GM12878 (cell line): ENCODE results near the gene ANKRD13C. TPM values are rescaled to one million over a fixed set of nuclear protein-coding genes. Genes with fewer than 3 reads are reported as not detected.

Experiments used
- ATAC-seq: fragments of 200-7000 bp; cut with Tn5 transposase; 3 replicates; pipeline ENCODE4 v1.9.1; 2020; ENCODE audit warnings: mild to moderate bottlenecking, moderate library complexity
- BruUV-seq: library from RNA; stranded (reverse); fragments of 400-500 nt; replicated peaks from 2 replicates; lab custom pipeline; 2021; lab: Mats Ljungman, UMichigan
- CTCF ChIA-PET: fragments of 300-600 bp; sonication (Branson Sonifier 250); formaldehyde crosslinking; extraction: SDS; loops from one replicate; lab custom pipeline; 2021; ENCODE audit warnings: inconsistent platforms; lab: Yijun Ruan, JAX
- POLR2A ChIA-PET: fragments of 350-600 bp; formaldehyde crosslinking; extraction: SDS; loops from one replicate; lab custom pipeline; 2021; ENCODE audit warnings: inconsistent platforms; lab: Charles Lee
- RAD21 ChIA-PET: fragments of 300-600 bp; sonication (Branson Sonifier 250); formaldehyde crosslinking; loops from one replicate; lab custom pipeline; 2023; ENCODE audit warnings: antibody characterized with exemption; ENCODE audit not compliant: unreplicated experiment; lab: Charles Lee
- SMC1A ChIA-PET: fragments of 300-600 bp; sonication (Branson Sonifier 250); formaldehyde crosslinking; loops from one replicate; lab custom pipeline; 2023; ENCODE audit not compliant: unreplicated experiment, uncharacterized antibody; lab: Charles Lee
- DNase-seq: peaks from one replicate; pipeline ENCODE4 v3.0.0-alpha.2; 2011; ENCODE audit warnings: low read depth, low spot score
- FAIRE-seq: peaks from 3 replicates; lab custom pipeline; 2011; peaks lifted over from hg19 to GRCh38; lab: Jason Lieb, UNC
- H2AFZ ChIP-seq: 2 replicates; pipeline ENCODE4 v1.6.0; 2011; ENCODE audit warnings: low read depth, low read length, control low read depth; ENCODE audit not compliant: control insufficient read depth
- H3K27ac ChIP-seq: 2 replicates; pipeline ENCODE4 v1.5.1; 2011; ENCODE audit warnings: control low read depth; ENCODE audit not compliant: control insufficient read depth, insufficient read depth
- H3K27me3 ChIP-seq, 2 experiments: replicated peaks in 1 of 2; 2 replicates each; pipeline versions ENCODE4 v1.6.0 to v1.6.1; 2011; ENCODE audit warnings: low read length in 1 of 2; ENCODE audit not compliant: control insufficient read depth in 2 of 2, insufficient read depth in 2 of 2
- H3K36me3 ChIP-seq, 2 experiments: 2 replicates each; pipeline ENCODE4 v1.5.1; 2011; ENCODE audit warnings: low read length in 1 of 2; ENCODE audit not compliant: control insufficient read depth in 2 of 2, insufficient read depth in 2 of 2
- H3K4me1 ChIP-seq: 2 replicates; pipeline ENCODE4 v1.6.1; 2011; ENCODE audit warnings: mild to moderate bottlenecking, low read length, moderate library complexity, mixed read lengths; ENCODE audit not compliant: control insufficient read depth, insufficient read depth
- H3K4me2 ChIP-seq: 2 replicates; pipeline ENCODE4 v1.6.0; 2011; ENCODE audit warnings: control low read depth; ENCODE audit not compliant: control insufficient read depth, insufficient read depth
- H3K4me3 ChIP-seq: fragments of 200-600 bp; sonication (generic); 2 replicates; pipeline ENCODE4 v1.5.1; 2016
- H3K79me2 ChIP-seq: 2 replicates; pipeline ENCODE4 v1.6.0; 2011; ENCODE audit warnings: low read length; ENCODE audit not compliant: control insufficient read depth, insufficient read depth
- H3K9ac ChIP-seq: 2 replicates; pipeline ENCODE4 v1.8.0; 2011; ENCODE audit warnings: low read length, control low read depth, mixed read lengths; ENCODE audit not compliant: control insufficient read depth, insufficient read depth
- H3K9me3 ChIP-seq: replicated peaks from 3 replicates; pipeline ENCODE4 v1.5.1; 2011; ENCODE audit warnings: mild to moderate bottlenecking, low read length; ENCODE audit not compliant: control insufficient read depth, insufficient read depth
- H4K20me1 ChIP-seq: 2 replicates; pipeline ENCODE4 v1.6.0; 2011; ENCODE audit not compliant: control insufficient read depth, insufficient read depth
- ATF3 ChIP-seq: IDR thresholded peaks from 2 replicates; pipeline ENCODE4 v1.6.1; 2011; ENCODE audit warnings: low read depth, mild to moderate bottlenecking, low read length, moderate library complexity, borderline replicate concordance; ENCODE audit errors: extremely low read depth
- CEBPB ChIP-seq, 2 experiments: fragments of 150-350 bp in 1 of 2; IDR thresholded peaks; 2 replicates each; pipeline ENCODE4 v1.6.1; 2012 to 2014; ENCODE audit warnings: low read depth in 2 of 2, low read length in 2 of 2, borderline replicate concordance in 1 of 2, inconsistent platforms in 1 of 2
- CTCF ChIP-seq, 3 experiments: IDR thresholded peaks in 2 of 3; conservative IDR thresholded peaks in 1 of 3; 2 replicates each; pipeline ENCODE4 v1.5.1; 2011; ENCODE audit warnings: low read depth in 3 of 3, low read length in 3 of 3, mild to moderate bottlenecking in 3 of 3, control low read depth in 2 of 3, moderate library complexity in 2 of 3, inconsistent platforms in 1 of 3, mixed read lengths in 1 of 3; ENCODE audit not compliant: control insufficient read depth in 2 of 3, insufficient read depth in 1 of 3; ENCODE audit errors: extremely low read depth in 1 of 3
- E2F4 ChIP-seq: IDR thresholded peaks from 2 replicates; pipeline ENCODE4 v1.6.1; 2012; ENCODE audit warnings: low read depth, low read length, improper control_type of control experiment
- ETV6 ChIP-seq, 2 experiments: fragments of 450-650 bp in 1 of 2; IDR thresholded peaks in 1 of 2; conservative IDR thresholded peaks in 1 of 2; 2 replicates each; pipeline ENCODE4 v1.6.1; 2014; ENCODE audit warnings: antibody characterized with exemption in 1 of 2, borderline replicate concordance in 1 of 2, low read depth in 1 of 2, mild to moderate bottlenecking in 1 of 2, moderate library complexity in 1 of 2
- EZH2 ChIP-seq: IDR thresholded peaks from 2 replicates; pipeline ENCODE4 v1.6.1; 2012; ENCODE audit warnings: low read depth, mild to moderate bottlenecking, control low read depth, inconsistent platforms, low read length, borderline replicate concordance; ENCODE audit not compliant: control insufficient read depth
- GABPA ChIP-seq: IDR thresholded peaks from 2 replicates; pipeline ENCODE4 v1.6.1; 2014; ENCODE audit warnings: antibody characterized with exemption, low read depth, mild to moderate bottlenecking, inconsistent platforms
- KAT2A ChIP-seq: conservative IDR thresholded peaks from 2 replicates; pipeline ENCODE4 v1.6.1; 2011; ENCODE audit warnings: low read depth, low read length; ENCODE audit not compliant: control insufficient read depth
- PML ChIP-seq: IDR thresholded peaks from 2 replicates; pipeline ENCODE4 v1.6.1; 2012; ENCODE audit warnings: low read length, inconsistent platforms
- RBBP5 ChIP-seq: fragments of 200-600 bp; sonication (generic); conservative IDR thresholded peaks from 2 replicates; pipeline ENCODE4 v1.6.1; 2016
- SREBF2 ChIP-seq: IDR thresholded peaks from 2 replicates; pipeline ENCODE4 v1.6.1; 2012; ENCODE audit warnings: mild to moderate bottlenecking, low read length
- SUPT20H ChIP-seq: IDR thresholded peaks from 2 replicates; pipeline ENCODE4 v1.6.1; 2011; ENCODE audit warnings: low read depth, mild to moderate bottlenecking, low read length, moderate library complexity, borderline replicate concordance; ENCODE audit not compliant: control insufficient read depth
- ZNF217 ChIP-seq: fragments of 450-650 bp; IDR thresholded peaks from 2 replicates; pipeline ENCODE4 v1.6.1; 2017; ENCODE audit warnings: antibody characterized with exemption, mild to moderate bottlenecking
- ZNF687 ChIP-seq: fragments of 450-650 bp; IDR thresholded peaks from 2 replicates; pipeline ENCODE4 v1.6.1; 2017; ENCODE audit warnings: mild to moderate bottlenecking, moderate library complexity
- WGBS: methylation state at CpG from one replicate; pipeline ENCODE4 v1.1.6; 2016; ENCODE audit warnings: low lambda C conversion rate; ENCODE audit not compliant: insufficient replicate concordance, insufficient coverage; ENCODE audit errors: missing lambda C conversion rate; 5-methylcytosine and 5-hydroxymethylcytosine counted together
- in situ Hi-C: fragments of 300-500 bp; cut with MboI; formaldehyde crosslinking; loops from 9 replicates; pipeline ENCODE4 v1.14.3; 2018; ENCODE audit warnings: mixed read lengths
- intact Hi-C: fragments of 100-400 bp; cut with micrococcal nuclease; formaldehyde crosslinking; loops from one replicate; pipeline ENCODE4 v1.14.2; 2022; ENCODE audit not compliant: unreplicated experiment
- polyA plus RNA-seq, 11 experiments: library from polyadenylated mRNA; depleted of rRNA in 4 of 11; unstranded in 6 of 11; stranded (reverse) in 5 of 11; fragments of >200 nt; fragmentation: Nextera tagmentation in 4 of 11; fragmentation: Illumina TruSeq in 1 of 11; extraction: Ambion mirVana in 4 of 11; extraction: Trizol in 1 of 11; gene quantifications; 1 replicate in 1 of 11; 2 replicates in 10 of 11; pipeline versions ENCODE4 v1.2.1 to v1.2.3, GENCODE V29; 2011 to 2016; ENCODE audit warnings: inconsistent platforms in 2 of 11, missing spikeins in 2 of 11, low read depth in 1 of 11
- total RNA-seq, 4 experiments: library from RNA; depleted of rRNA in 3 of 4; stranded (reverse); fragments of >200 nt in 3 of 4; fragmentation: Illumina TruSeq in 1 of 4; extraction: Trizol in 1 of 4; gene quantifications; 2 replicates each; pipeline versions ENCODE4 v1.2.1 to v1.2.3, GENCODE V29; 2013 to 2021

Gene ANKRD13C
- total and polyA plus RNA-seq, 10 of the 15 experiments (the other 5 are each of a cell fraction or from before 2014, with no cell fraction given), result 3.7 to 24.4 (median 14.1) TPM

GRCh38 chr1:70265946-70266345 lies 88.6 kb downstream of the ANKRD13C start:
- SMC1A ChIA-PET, result interaction anchor here (0.7 kb wide), 1 partner anchor 9 kb away, joined by 3 read pairs; no protein-coding TSS in a partner anchor
- intact Hi-C loops, result no loop called here
- DNase-seq (no peak), FAIRE-seq (no peak), ATAC-seq (no peak)
- Histone ChIP-seq H3K4me3 (no peak overlapping the region), H3K4me1 (no peaks in the 10 kb centered on the region), H2AFZ (no peak overlapping the region), H3K27ac (no peak overlapping the region), H3K36me3 (no peaks in the 10 kb centered on the region; a peak in 2 of 4 replicates), H3K27me3 (no peaks in the 10 kb centered on the region), H3K4me2 (no peak overlapping the region), H3K9ac (no peak overlapping the region), H3K79me2 (no peaks in the 10 kb centered on the region), H4K20me1 (no peaks in the 10 kb centered on the region), H3K9me3 (no peaks in the 10 kb centered on the region; the same call in 2 of the 3 replicates)
- RAD21 ChIA-PET, result no interaction called here
- BruUV-seq, result no TSS peak
- in situ Hi-C loops, result no loop called here
- POLR2A ChIA-PET, result no interaction called here
- 94% methylated on average over 1 of the region's 1 CpG for WGBS
- CTCF ChIA-PET, result no interaction called here
- no peak for TF ChIP-seq PML
- no peak for TF ChIP-seq RBBP5
- no peak for TF ChIP-seq ZNF687
- no peak for TF ChIP-seq KAT2A
- no peak for TF ChIP-seq CTCF (IDR thresholded peaks at IDR 0.05 in 2 of 3, conservative IDR thresholded peaks at IDR 0.05 in 1 of 3; ENCODE audit: control insufficient read depth in 2 of 3, extremely low read depth in 1 of 3, insufficient read depth in 1 of 3, low read depth in 3 of 3, low read length in 3 of 3)
- no peak for TF ChIP-seq SREBF2
- no peak for TF ChIP-seq CEBPB (IDR thresholded peaks at IDR 0.05; ENCODE audit: borderline replicate concordance in 1 of 2, low read depth in 2 of 2, low read length in 2 of 2)
- TF ChIP-seq GABPA, result no peak
- no peak for TF ChIP-seq ETV6 (conservative IDR thresholded peaks at IDR 0.05 in 1 of 2, IDR thresholded peaks at IDR 0.05 in 1 of 2; ENCODE audit: borderline replicate concordance in 1 of 2, low read depth in 1 of 2)
- no peak for TF ChIP-seq SUPT20H
- no peak for TF ChIP-seq E2F4
- TF ChIP-seq EZH2, result no peak
- no peak for TF ChIP-seq ZNF217
- TF ChIP-seq ATF3, result no peak
